ENCODE data around the gene SNX10. TPM values are rescaled to one million over a fixed set of nuclear protein-coding genes. Genes with fewer than 3 reads are reported as not detected.
A peak's percentile ranks its signal among the peaks of the same experiment; 100 is the strongest.

Gene SNX10
- polyA plus RNA-seq, 4 donors: 1.3 to 12.4 (median 4.9) TPM

DNA sequence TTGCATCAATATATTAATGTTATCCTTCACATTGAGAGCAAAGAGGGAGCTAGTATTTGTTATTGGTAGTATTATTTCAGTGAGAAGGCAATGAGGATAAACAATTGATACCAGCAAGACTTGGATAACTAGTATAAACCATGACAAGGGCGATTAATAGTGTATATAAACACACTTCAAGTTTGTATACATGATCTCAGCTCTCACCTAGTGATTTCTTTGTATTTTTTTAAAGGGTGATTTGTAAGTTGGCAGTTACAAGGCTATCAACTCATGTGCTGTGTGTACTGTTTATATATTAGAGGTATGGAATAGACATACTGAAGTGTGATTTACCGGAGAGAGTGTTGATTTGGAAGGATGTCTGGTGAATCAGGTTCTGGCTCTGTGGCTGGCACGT, 88.0 kb downstream of the SNX10 start:
- no peaks in the 10 kb centered on the region for H3K36me3 ChIP-seq (ENCODE audit: control insufficient read depth in 3 of 3, insufficient read depth in 2 of 3, low read depth in 1 of 3, low read length in 3 of 3)
- H3K27me3 ChIP-seq (ENCODE audit: control insufficient read depth in 3 of 3, insufficient read depth in 3 of 3, low read length in 3 of 3): peaks cover 0 to 18% (median 17%) of the 10 kb centered on the region in 3 donors
- H3K27ac ChIP-seq (ENCODE audit: low read depth in 1 of 3, low read length in 2 of 3): no peak overlapping the region
- no peak for DNase-seq
- H3K4me3 ChIP-seq (ENCODE audit: low read depth in 1 of 3, low read length in 3 of 3): no peak overlapping the region
- FAIRE-seq: no peak
- no peaks in the 10 kb centered on the region for H3K9me3 ChIP-seq (ENCODE audit: control insufficient read depth in 2 of 2, insufficient read depth in 1 of 2, low read depth in 1 of 2, low read length in 1 of 2)
- no peaks in the 10 kb centered on the region for H3K4me1 ChIP-seq (ENCODE audit: control insufficient read depth in 3 of 3, insufficient read depth in 2 of 3, low read depth in 1 of 3, low read length in 2 of 3)
- WGBS, 3 donors: 14 to 51% (median 26%) methylated on average over 3 of the region's 3 CpGs

DNA sequence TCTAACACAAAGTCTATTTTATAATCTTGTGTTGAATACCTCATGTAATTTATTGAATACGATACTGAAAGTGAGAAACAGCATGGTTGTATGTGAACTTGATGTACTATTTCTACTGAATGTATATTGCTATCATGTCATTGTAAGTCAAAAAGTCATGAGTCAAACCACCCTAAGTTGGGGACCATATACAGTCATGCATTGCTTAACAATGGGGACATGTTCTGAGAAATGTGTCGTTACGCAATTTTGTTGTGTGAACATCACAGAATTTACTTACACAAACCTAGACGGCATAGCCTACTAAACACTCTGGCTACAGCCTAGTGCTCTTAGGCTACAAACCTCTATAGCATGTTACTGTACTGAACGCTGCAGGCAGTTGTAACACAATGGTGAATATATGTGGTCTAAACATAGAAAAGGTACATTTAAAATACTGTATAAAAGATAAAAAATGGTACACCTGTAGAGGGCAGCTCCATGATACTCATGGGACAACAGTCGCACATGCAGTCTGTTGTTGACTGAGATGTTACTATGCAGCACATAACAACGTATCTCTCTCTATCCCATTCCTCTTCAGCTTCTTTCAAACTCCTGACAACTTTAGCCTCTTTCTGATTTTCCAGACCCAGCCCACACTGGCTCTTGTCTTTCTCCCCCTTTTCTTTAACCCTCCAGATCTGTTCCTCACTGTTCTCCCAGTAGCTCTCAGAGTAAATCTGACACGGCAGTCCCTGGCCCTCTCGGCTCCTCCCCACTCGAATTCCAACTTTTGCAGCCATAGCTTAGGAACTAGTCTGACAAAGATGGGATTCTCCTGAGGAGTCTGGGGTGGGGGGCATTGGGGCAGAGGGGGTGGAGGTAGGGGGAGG, 90.1 kb downstream of the SNX10 start:
- Histone ChIP-seq H3K4me1 (ENCODE audit: control insufficient read depth in 3 of 3, insufficient read depth in 2 of 3, low read depth in 1 of 3, low read length in 2 of 3) (no peaks in the 10 kb centered on the region), H3K4me3 (ENCODE audit: low read depth in 1 of 3, low read length in 3 of 3) (no peak overlapping the region), H3K36me3 (ENCODE audit: control insufficient read depth in 3 of 3, insufficient read depth in 2 of 3, low read depth in 1 of 3, low read length in 3 of 3) (no peaks in the 10 kb centered on the region), H3K27me3 (ENCODE audit: control insufficient read depth in 3 of 3, insufficient read depth in 3 of 3, low read length in 3 of 3) (peaks cover 0 to 12% (median 9%) of the 10 kb centered on the region in 3 donors), H3K27ac (ENCODE audit: low read depth in 1 of 3, low read length in 2 of 3) (no peak overlapping the region), H3K9me3 (ENCODE audit: control insufficient read depth in 2 of 2, insufficient read depth in 1 of 2, low read depth in 1 of 2, low read length in 1 of 2) (no peaks in the 10 kb centered on the region)
- 85 to 88% (median 87%) methylated on average over 10 of the region's 10 CpGs for WGBS, 3 donors
- no peak for DNase-seq
- FAIRE-seq: no peak

DNA sequence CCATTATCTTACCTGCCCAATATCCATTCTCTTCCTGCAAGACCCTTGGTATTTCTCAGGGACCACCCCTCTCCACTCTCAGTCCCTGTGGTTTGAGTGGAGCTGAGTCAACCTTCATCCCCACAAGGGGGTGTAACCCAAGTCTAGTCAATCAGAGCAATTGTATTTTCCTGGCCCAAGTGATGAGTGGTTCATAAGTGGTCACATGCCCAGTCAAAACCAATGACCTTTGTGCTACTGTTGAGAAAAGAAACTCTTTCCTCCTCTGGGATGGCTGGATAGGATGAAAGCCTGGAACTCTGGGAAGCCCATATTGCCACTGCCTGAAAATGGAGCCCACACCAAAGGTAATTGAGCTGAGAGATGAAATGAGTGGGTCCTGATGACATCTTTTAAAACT, 93.6 kb downstream of the SNX10 start:
- Histone ChIP-seq H3K4me1 (ENCODE audit: control insufficient read depth in 3 of 3, insufficient read depth in 2 of 3, low read depth in 1 of 3, low read length in 2 of 3) (no peaks in the 10 kb centered on the region), H3K27me3 (ENCODE audit: control insufficient read depth in 3 of 3, insufficient read depth in 3 of 3, low read length in 3 of 3) (peaks cover 0 to 10% (median 9%) of the 10 kb centered on the region in 3 donors)
- no peak for DNase-seq

DNA sequence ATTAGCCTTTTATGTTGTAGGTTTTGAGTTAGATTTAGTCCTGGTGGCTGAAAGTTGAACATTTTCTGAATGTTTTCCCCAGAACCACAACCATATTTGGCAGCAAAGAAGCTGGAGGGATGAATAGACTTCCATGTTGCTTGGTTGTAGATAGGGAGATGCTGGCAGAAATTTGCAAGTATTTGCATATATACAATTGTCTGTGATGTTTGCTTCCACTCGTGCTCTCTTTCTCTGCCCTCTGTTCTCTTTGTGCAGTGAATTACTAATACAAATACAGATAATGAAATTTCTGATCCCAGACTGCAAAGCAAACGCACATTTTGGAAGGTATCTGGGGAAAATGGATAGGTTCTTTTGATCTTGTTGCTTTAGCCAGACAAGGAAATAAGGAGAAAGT, 96.1 kb downstream of the SNX10 start:
- DNase-seq (no peak), FAIRE-seq (no peak)
- no peaks in the 10 kb centered on the region for H3K36me3 ChIP-seq (ENCODE audit: control insufficient read depth in 3 of 3, insufficient read depth in 2 of 3, low read depth in 1 of 3, low read length in 3 of 3)
- WGBS, 3 donors: 17 to 54% (median 40%) methylated on average over 2 of the region's 2 CpGs
- no peak overlapping the region for H3K27ac ChIP-seq (ENCODE audit: low read depth in 1 of 3, low read length in 2 of 3)
- H3K4me1 ChIP-seq (ENCODE audit: control insufficient read depth in 3 of 3, insufficient read depth in 2 of 3, low read depth in 1 of 3, low read length in 2 of 3): no peaks in the 10 kb centered on the region
- peaks cover 0 to 10% (median 4%) of the 10 kb centered on the region in 3 donors for H3K27me3 ChIP-seq (ENCODE audit: control insufficient read depth in 3 of 3, insufficient read depth in 3 of 3, low read length in 3 of 3)
- H3K9me3 ChIP-seq (ENCODE audit: control insufficient read depth in 2 of 2, insufficient read depth in 1 of 2, low read depth in 1 of 2, low read length in 1 of 2): no peaks in the 10 kb centered on the region
- no peak overlapping the region for H3K4me3 ChIP-seq (ENCODE audit: low read depth in 1 of 3, low read length in 3 of 3)

More for the DNA sequence above, 93.6 kb downstream of the SNX10 start:
- H3K27ac ChIP-seq (ENCODE audit: low read depth in 1 of 3, low read length in 2 of 3): no peak overlapping the region
- no peak overlapping the region for H3K4me3 ChIP-seq (ENCODE audit: low read depth in 1 of 3, low read length in 3 of 3)
- no peaks in the 10 kb centered on the region for H3K9me3 ChIP-seq (ENCODE audit: control insufficient read depth in 2 of 2, insufficient read depth in 1 of 2, low read depth in 1 of 2, low read length in 1 of 2)
- H3K36me3 ChIP-seq (ENCODE audit: control insufficient read depth in 3 of 3, insufficient read depth in 2 of 3, low read depth in 1 of 3, low read length in 3 of 3): no peaks in the 10 kb centered on the region
- no peak for FAIRE-seq

DNA sequence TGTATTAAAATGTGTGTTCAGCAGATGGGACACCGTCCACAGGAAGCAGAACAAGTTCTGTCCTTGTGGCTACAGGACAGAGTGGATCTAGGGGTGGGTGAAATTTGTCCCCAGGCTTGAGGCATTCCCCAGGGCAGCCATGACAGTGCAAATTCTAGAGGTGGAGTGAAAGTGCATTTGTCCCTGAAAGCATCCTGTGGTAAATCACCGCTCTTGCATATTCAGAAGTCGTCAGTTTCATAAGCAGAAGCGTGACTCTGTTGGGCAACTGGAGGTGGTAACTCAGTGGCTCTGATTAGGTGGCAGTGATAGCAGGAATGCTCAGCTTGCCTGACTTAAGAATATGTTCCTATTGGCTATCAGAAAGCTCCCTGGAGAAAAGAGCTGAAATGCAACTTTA, 96.6 kb downstream of the SNX10 start:
- FAIRE-seq: no peak
- H3K9me3 ChIP-seq (ENCODE audit: control insufficient read depth in 2 of 2, insufficient read depth in 1 of 2, low read depth in 1 of 2, low read length in 1 of 2): no peaks in the 10 kb centered on the region

DNA sequence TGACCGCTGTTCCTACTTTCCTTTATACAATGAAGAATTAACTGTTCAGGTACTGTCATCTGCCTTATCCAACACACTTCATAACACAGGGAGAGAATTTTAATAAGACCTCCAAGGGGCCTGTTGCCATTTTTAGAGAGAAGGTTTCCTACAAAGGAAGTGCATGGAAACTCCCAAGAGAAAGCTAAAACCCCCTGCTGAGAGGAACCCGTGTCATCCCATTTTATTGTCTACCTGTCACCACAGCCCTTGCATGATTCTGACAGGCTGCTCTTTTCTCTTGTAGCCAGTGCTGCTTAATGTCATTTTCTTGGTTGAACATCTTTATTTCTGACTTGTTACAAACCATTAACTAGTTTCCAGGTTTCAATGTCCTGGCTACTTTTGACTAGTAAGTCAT, 98.4 kb downstream of the SNX10 start:
- DNase-seq (no peak), FAIRE-seq (no peak)
- Histone ChIP-seq H3K36me3 (ENCODE audit: control insufficient read depth in 3 of 3, insufficient read depth in 2 of 3, low read depth in 1 of 3, low read length in 3 of 3) (no peaks in the 10 kb centered on the region), H3K27me3 (ENCODE audit: control insufficient read depth in 3 of 3, insufficient read depth in 3 of 3, low read length in 3 of 3) (peaks cover 0 to 10% (median 1%) of the 10 kb centered on the region in 3 donors), H3K4me3 (ENCODE audit: low read depth in 1 of 3, low read length in 3 of 3) (no peak overlapping the region), H3K9me3 (ENCODE audit: control insufficient read depth in 2 of 2, insufficient read depth in 1 of 2, low read depth in 1 of 2, low read length in 1 of 2) (no peaks in the 10 kb centered on the region), H3K27ac (ENCODE audit: low read depth in 1 of 3, low read length in 2 of 3) (no peak overlapping the region), H3K4me1 (ENCODE audit: control insufficient read depth in 3 of 3, insufficient read depth in 2 of 3, low read depth in 1 of 3, low read length in 2 of 3) (no peaks in the 10 kb centered on the region)
- 70 to 83% (median 82%) methylated on average over 2 of the region's 2 CpGs for WGBS, 3 donors

More for the DNA sequence above, 96.6 kb downstream of the SNX10 start:
- peaks cover 0 to 10% (median 3%) of the 10 kb centered on the region in 3 donors for H3K27me3 ChIP-seq (ENCODE audit: control insufficient read depth in 3 of 3, insufficient read depth in 3 of 3, low read length in 3 of 3)
- 67 to 72% (median 67%) methylated on average over 4 of the region's 4 CpGs for WGBS, 3 donors
- no peak overlapping the region for H3K4me3 ChIP-seq (ENCODE audit: low read depth in 1 of 3, low read length in 3 of 3)
- no peaks in the 10 kb centered on the region for H3K4me1 ChIP-seq (ENCODE audit: control insufficient read depth in 3 of 3, insufficient read depth in 2 of 3, low read depth in 1 of 3, low read length in 2 of 3)
- no peaks in the 10 kb centered on the region for H3K36me3 ChIP-seq (ENCODE audit: control insufficient read depth in 3 of 3, insufficient read depth in 2 of 3, low read depth in 1 of 3, low read length in 3 of 3)
- no peak overlapping the region for H3K27ac ChIP-seq (ENCODE audit: low read depth in 1 of 3, low read length in 2 of 3)
- DNase-seq: no peak

DNA sequence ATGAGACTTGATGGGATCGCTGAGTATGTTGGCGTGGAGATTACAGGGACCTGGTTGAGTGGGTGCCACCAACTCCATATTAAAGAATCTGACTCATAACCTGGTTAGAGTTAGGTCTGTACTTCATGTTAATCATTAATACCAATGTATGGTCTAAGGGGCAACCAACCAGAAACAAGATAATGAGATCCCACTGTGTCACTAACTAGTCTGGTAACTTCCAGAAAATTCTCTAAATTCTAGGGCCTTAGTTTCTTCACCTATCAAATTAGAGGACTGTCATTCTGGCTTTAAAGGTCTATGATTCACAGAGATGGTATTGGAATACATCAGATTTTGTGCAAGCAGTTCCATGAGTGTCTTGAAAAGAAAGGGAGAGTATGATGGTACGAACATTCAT, 102.2 kb downstream of the SNX10 start:
- Histone ChIP-seq H3K4me3 (ENCODE audit: low read depth in 1 of 3, low read length in 3 of 3) (no peak overlapping the region), H3K27me3 (ENCODE audit: control insufficient read depth in 3 of 3, insufficient read depth in 3 of 3, low read length in 3 of 3) (no peaks in the 10 kb centered on the region), H3K9me3 (ENCODE audit: control insufficient read depth in 2 of 2, insufficient read depth in 1 of 2, low read depth in 1 of 2, low read length in 1 of 2) (no peaks in the 10 kb centered on the region), H3K4me1 (ENCODE audit: control insufficient read depth in 3 of 3, insufficient read depth in 2 of 3, low read depth in 1 of 3, low read length in 2 of 3) (peaks cover 0 to 7% (median 0%) of the 10 kb centered on the region in 3 donors), H3K36me3 (ENCODE audit: control insufficient read depth in 3 of 3, insufficient read depth in 2 of 3, low read depth in 1 of 3, low read length in 3 of 3) (no peaks in the 10 kb centered on the region), H3K27ac (ENCODE audit: low read depth in 1 of 3, low read length in 2 of 3) (no peak overlapping the region)
- DNase-seq: no peak
- FAIRE-seq: no peak
- 69 to 94% (median 87%) methylated on average over 3 of the region's 3 CpGs for WGBS, 3 donors

DNA sequence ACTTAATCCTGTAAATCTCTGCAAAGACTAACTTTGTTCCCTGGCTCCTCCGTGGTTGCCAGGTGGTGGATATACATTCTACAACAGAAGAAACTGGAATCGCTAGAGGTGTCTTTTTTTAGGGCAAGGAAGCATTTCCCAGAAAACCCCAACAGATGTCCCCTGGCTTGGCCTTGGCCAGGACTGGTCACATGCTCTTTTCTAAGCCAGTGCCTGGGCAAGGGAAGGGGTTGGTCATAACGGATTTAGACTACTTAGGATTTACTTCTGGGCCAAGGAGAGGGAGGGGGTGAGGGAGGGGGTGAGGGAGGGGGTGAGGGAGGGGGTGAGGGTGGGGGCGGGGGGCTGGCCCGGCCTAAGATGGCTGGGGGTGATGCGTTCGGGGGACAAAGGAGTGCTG, 105.7 kb downstream of the SNX10 start:
- Histone ChIP-seq H3K27me3 (ENCODE audit: control insufficient read depth in 3 of 3, insufficient read depth in 3 of 3, low read length in 3 of 3) (peaks cover 0 to 1% (median 0%) of the 10 kb centered on the region in 3 donors), H3K9me3 (ENCODE audit: control insufficient read depth in 2 of 2, insufficient read depth in 1 of 2, low read depth in 1 of 2, low read length in 1 of 2) (no peaks in the 10 kb centered on the region), H3K36me3 (ENCODE audit: control insufficient read depth in 3 of 3, insufficient read depth in 2 of 3, low read depth in 1 of 3, low read length in 3 of 3) (no peaks in the 10 kb centered on the region), H3K27ac (ENCODE audit: low read depth in 1 of 3, low read length in 2 of 3) (peak overlapping the region in 1 of 3 donors; percentile 67), H3K4me1 (ENCODE audit: control insufficient read depth in 3 of 3, insufficient read depth in 2 of 3, low read depth in 1 of 3, low read length in 2 of 3) (peaks cover 0 to 12% (median 0%) of the 10 kb centered on the region in 3 donors), H3K4me3 (ENCODE audit: low read depth in 1 of 3, low read length in 3 of 3) (no peak overlapping the region)
- WGBS, 3 donors: 29 to 42% (median 35%) methylated on average over 7 of the region's 7 CpGs
- peak in 1 of 2 donors; percentile 36 for DNase-seq
- FAIRE-seq: no peak
